ENCODE results near the gene HTATIP2.

GRCh38 chr11:20357150-20357549 is 6.4 kb upstream of the HTATIP2 start:
- TF ChIP-seq POLR2A (IDR thresholded peaks at IDR 0.05; ENCODE audit: low read length) (no peak), CTCF (IDR thresholded peaks at IDR 0.05) (no peak), BCL3 (IDR thresholded peaks at IDR 0.05) (no peak), EHF (CRISPR knock-in tag; IDR thresholded peaks at IDR 0.05) (no peak), RARB (CRISPR knock-in tag; IDR thresholded peaks at IDR 0.05) (no peak), CEBPB (IDR thresholded peaks at IDR 0.05) (no peak)

Measured in A549 (cell line).